ENCODE results near the gene FNBP1. TPM values are rescaled to one million over a fixed set of nuclear protein-coding genes. Genes with fewer than 3 reads are reported as not detected.

FNBP1 gene
- total and polyA plus RNA-seq, 10 of the 15 experiments (the other 5 are each of a cell fraction or from before 2014, with no cell fraction given) = 64.5 to 353 (median 179) TPM

DNA sequence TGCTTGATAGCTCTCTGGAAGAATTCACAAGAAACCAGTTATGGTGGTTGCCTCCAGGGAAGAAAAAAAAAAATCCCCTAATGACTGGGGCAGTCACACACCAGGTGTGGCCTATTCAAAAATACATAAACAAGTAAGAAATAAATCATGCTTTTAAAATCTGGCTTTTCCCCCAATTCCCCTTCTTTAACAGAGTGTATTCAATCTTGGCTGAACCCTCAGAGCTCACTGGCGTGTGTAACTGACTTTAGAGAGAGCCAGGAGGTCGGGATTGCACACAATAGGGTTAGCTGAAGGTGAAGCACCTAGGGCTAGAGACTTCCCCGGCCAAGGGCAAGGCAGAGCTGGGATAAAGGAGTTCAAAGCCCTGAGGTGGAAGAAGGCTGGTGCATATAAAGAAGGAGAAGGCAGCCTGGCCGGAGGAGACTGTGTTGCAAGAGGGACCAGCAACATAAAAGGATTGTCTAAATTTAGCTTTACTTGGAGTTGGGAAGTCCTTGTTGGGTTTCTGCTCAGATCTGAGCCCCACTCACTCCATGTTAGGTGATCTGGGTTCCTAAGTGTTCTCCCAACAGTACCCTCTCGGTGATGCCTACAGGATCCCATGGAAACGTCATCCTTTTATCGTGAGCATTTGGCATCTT, 19.7 kb downstream of the FNBP1 start (continued):
- TF ChIP-seq NFIC (IDR thresholded peaks at IDR 0.05; ENCODE audit: low read depth, low read length) = peak; percentile 86
- no peak for TF ChIP-seq BCL11A (IDR thresholded peaks at IDR 0.05; ENCODE audit: low read depth, low read length)
- TF ChIP-seq POU2F2 (IDR thresholded peaks at IDR 0.05; ENCODE audit: borderline replicate concordance, low read depth, low read length) = peak; percentile 68; the same call in 2 of the 3 replicates
- no peak for TF ChIP-seq RFX5 (IDR thresholded peaks at IDR 0.05; ENCODE audit: low read depth, low read length)
- peak; percentile 89 for TF ChIP-seq FOXM1 (IDR thresholded peaks at IDR 0.05; ENCODE audit: low read depth, low read length)
- TF ChIP-seq NFYA (IDR thresholded peaks at IDR 0.05; ENCODE audit: borderline replicate concordance, low read depth, low read length) = no peak
- no peak; the same call in 1 of the 2 replicates for TF ChIP-seq ZBED1 (IDR thresholded peaks at IDR 0.05; ENCODE audit: borderline replicate concordance)
- 0 out of 4 replicates have a peak, but pooled peaks of 1 of the 2 experiments have one; percentile 12 for TF ChIP-seq ETV6 (conservative IDR thresholded peaks at IDR 0.05 in 1 of 2, IDR thresholded peaks at IDR 0.05 in 1 of 2; ENCODE audit: borderline replicate concordance in 1 of 2, low read depth in 1 of 2)
- no peak for TF ChIP-seq NKRF (conservative IDR thresholded peaks at IDR 0.05)
- TF ChIP-seq, protein P1, sequence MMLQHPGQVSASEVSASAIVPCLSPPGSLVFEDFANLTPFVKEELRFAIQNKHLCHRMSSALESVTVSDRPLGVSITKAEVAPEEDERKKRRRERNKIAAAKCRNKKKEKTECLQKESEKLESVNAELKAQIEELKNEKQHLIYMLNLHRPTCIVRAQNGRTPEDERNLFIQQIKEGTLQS (IDR thresholded peaks at IDR 0.05; ENCODE audit: borderline replicate concordance, extremely low read depth, low read depth, low read length) = no peak
- no peak for TF ChIP-seq SIX5 (IDR thresholded peaks at IDR 0.05; ENCODE audit: low read depth, low read length, severe bottlenecking)
- no peak for TF ChIP-seq E2F8 (IDR thresholded peaks at IDR 0.05; ENCODE audit: low read depth, partially characterized antibody)
- no peak for TF ChIP-seq KLF5 (IDR thresholded peaks at IDR 0.05; ENCODE audit: partially characterized antibody)
- peak; percentile 28; the same call in 1 of the 2 replicates for TF ChIP-seq CHD1 (IDR thresholded peaks at IDR 0.05; ENCODE audit: low read depth, low read length)
- TF ChIP-seq SPI1 (IDR thresholded peaks at IDR 0.05; ENCODE audit: borderline replicate concordance, insufficient read depth, low read depth, low read length) = no peak
- no peak for TF ChIP-seq MYC (IDR thresholded peaks at IDR 0.05; ENCODE audit: insufficient read depth, insufficient read length, insufficient replicate concordance, low read length, severe bottlenecking)
- peak; percentile 44 for TF ChIP-seq MXI1 (IDR thresholded peaks at IDR 0.05; ENCODE audit: low read depth, low read length)
- TF ChIP-seq ATF7 (IDR thresholded peaks at IDR 0.05; ENCODE audit: low read depth) = peak; percentile 69
- TF ChIP-seq EED (IDR thresholded peaks at IDR 0.05; ENCODE audit: low read depth) = peak; percentile 74; the same call in 1 of the 2 replicates
- TF ChIP-seq BHLHE40 (IDR thresholded peaks at IDR 0.05; ENCODE audit: borderline replicate concordance in 1 of 2, low read depth in 2 of 2, low read length in 1 of 2) = peak; percentile 18 to 71; a peak in 2 of 4 replicates
- TF ChIP-seq CBX5 (IDR thresholded peaks at IDR 0.05; ENCODE audit: low read depth) = no peak
